Endothelial cell of umbilical vein (primary cell): ENCODE results near the gene HEYL. TPM values are rescaled to one million over a fixed set of nuclear protein-coding genes. Genes with fewer than 3 reads are reported as not detected.

ENCODE experiments used
- BruUV-seq: library from RNA; stranded (reverse); fragments of 400-500 nt; replicated peaks from 2 replicates; lab custom pipeline; 2021; lab: Mats Ljungman, UMichigan
- CTCF ChIA-PET: fragments of 300-600, 350-600 bp; sonication (Branson Sonifier 250); formaldehyde crosslinking; loops from one replicate; lab custom pipeline; 2021; ENCODE audit warnings: antibody characterized with exemption, inconsistent platforms; lab: Charles Lee
- POLR2A ChIA-PET: fragments of 300-600, 350-600 bp; sonication (Branson Sonifier 250); formaldehyde crosslinking; loops from one replicate; lab custom pipeline; 2021; ENCODE audit warnings: antibody characterized with exemption, inconsistent platforms; lab: Charles Lee
- DNase-seq: peaks from one replicate; pipeline ENCODE4 v3.0.0-alpha.2; 2011; ENCODE audit warnings: low read depth, low spot score
- FAIRE-seq: peaks from 2 replicates; lab custom pipeline; 2011; peaks lifted over from hg19 to GRCh38; lab: Jason Lieb, UNC
- H2AFZ ChIP-seq: 2 replicates; pipeline ENCODE4 v1.6.0; 2012; ENCODE audit warnings: low read depth, low read length, control low read depth, inconsistent platforms
- H3K27ac ChIP-seq: 2 replicates; pipeline ENCODE4 v1.5.1; 2011; ENCODE audit warnings: low read depth, mild to moderate bottlenecking, control low read depth, low read length, moderate library complexity; ENCODE audit not compliant: insufficient read depth
- H3K27me3 ChIP-seq, 2 experiments: 2 replicates each; pipeline versions ENCODE4 v1.6.0 to v1.6.1; 2011; ENCODE audit warnings: low read length in 2 of 2, mixed read lengths in 1 of 2; ENCODE audit not compliant: control insufficient read depth in 2 of 2, insufficient read depth in 2 of 2
- H3K36me3 ChIP-seq, 2 experiments: 2 replicates in 1 of 2; 3 replicates in 1 of 2; pipeline ENCODE4 v1.5.1; 2011; ENCODE audit warnings: low read length in 2 of 2, mild to moderate bottlenecking in 1 of 2, moderate library complexity in 1 of 2; ENCODE audit not compliant: control insufficient read depth in 2 of 2, insufficient read depth in 2 of 2; ENCODE audit errors: extremely low read depth in 1 of 2
- H3K4me1 ChIP-seq: 3 replicates; pipeline ENCODE4 v1.5.1; 2011; ENCODE audit warnings: mild to moderate bottlenecking, low read length; ENCODE audit not compliant: control insufficient read depth, insufficient read depth; ENCODE audit errors: extremely low read depth
- H3K4me2 ChIP-seq: 2 replicates; pipeline ENCODE4 v1.6.1; 2011; ENCODE audit warnings: low read length, control low read depth, mixed read lengths; ENCODE audit not compliant: insufficient read depth
- H3K4me3 ChIP-seq, 3 experiments: fragments of 200-600 bp in 1 of 3; sonication (generic), shearing (Covaris generic) in 1 of 3; replicated peaks in 1 of 3; 2 replicates each; pipeline ENCODE4 v1.5.1; 2011 to 2016; ENCODE audit warnings: control low read depth in 3 of 3, low read length in 3 of 3, mild to moderate bottlenecking in 2 of 3, inconsistent platforms in 1 of 3, low read depth in 1 of 3, moderate library complexity in 1 of 3; ENCODE audit not compliant: insufficient read depth in 1 of 3
- H3K79me2 ChIP-seq: 2 replicates; pipeline ENCODE4 v1.6.0; 2012; ENCODE audit warnings: low read length, inconsistent platforms; ENCODE audit not compliant: control insufficient read depth, insufficient read depth
- H3K9ac ChIP-seq: replicated peaks from 2 replicates; pipeline ENCODE3; 2011; ENCODE audit warnings: low read length, control low read depth; ENCODE audit not compliant: insufficient read depth; ENCODE audit errors: extremely low read depth
- H3K9me1 ChIP-seq: replicated peaks from 3 replicates; pipeline ENCODE4 v1.6.0; 2011; ENCODE audit warnings: mild to moderate bottlenecking, low read length; ENCODE audit not compliant: control insufficient read depth, insufficient read depth; ENCODE audit errors: extremely low read depth
- H3K9me3 ChIP-seq: replicated peaks from 2 replicates; pipeline ENCODE4 v1.5.1; 2012; ENCODE audit warnings: low read length, inconsistent platforms; ENCODE audit not compliant: control insufficient read depth, insufficient read depth
- H4K20me1 ChIP-seq: replicated peaks from 2 replicates; pipeline ENCODE3; 2011; ENCODE audit warnings: mild to moderate bottlenecking, low read length; ENCODE audit not compliant: control insufficient read depth, insufficient read depth; ENCODE audit errors: extremely low read depth
- CTCF ChIP-seq, 2 donors: IDR thresholded peaks; 1 replicate in 1 of 2; 2 replicates in 1 of 2; pipeline ENCODE4 v1.5.1; 2011; ENCODE audit warnings: low read length in 2 of 2, mild to moderate bottlenecking in 2 of 2, moderate library complexity in 2 of 2, control low read depth in 1 of 2, inconsistent platforms in 1 of 2, low read depth in 1 of 2; ENCODE audit not compliant: insufficient read depth in 1 of 2; ENCODE audit errors: extremely low read depth in 1 of 2
- GATA2 ChIP-seq: IDR thresholded peaks from 2 replicates; pipeline ENCODE4 v1.7.0; 2011; ENCODE audit warnings: low read depth, mild to moderate bottlenecking, moderate library complexity, mixed read lengths, low read length; ENCODE audit not compliant: insufficient read length, insufficient read depth
- JUN ChIP-seq: IDR thresholded peaks from 2 replicates; pipeline ENCODE4 v1.6.1; 2011; ENCODE audit warnings: borderline replicate concordance, low read depth; ENCODE audit not compliant: insufficient read length, insufficient read depth
- MYC ChIP-seq: IDR thresholded peaks from one replicate; pipeline ENCODE4 v1.6.1; 2011; ENCODE audit warnings: mild to moderate bottlenecking, low read depth, low read length
- POLR2AphosphoS5 ChIP-seq: IDR thresholded peaks from 2 replicates; pipeline ENCODE4 v1.6.1; 2012; ENCODE audit warnings: low read depth, mild to moderate bottlenecking, control low read depth, low read length, moderate library complexity; ENCODE audit not compliant: insufficient read depth
- dilution Hi-C: fragments of 300-500 bp; cut with MboI; formaldehyde crosslinking; loops from one replicate; pipeline ENCODE4 v1.15.0; 2019; ENCODE audit warnings: low sequenced_read_pairs; ENCODE audit not compliant: extremely low pct_ligation_motif_present
- intact Hi-C: fragments of 100-400 bp; cut with micrococcal nuclease; formaldehyde crosslinking; loops from one replicate; pipeline ENCODE4 v1.10.0; 2022
- polyA plus RNA-seq, 4 experiments: library from polyadenylated mRNA; depleted of rRNA in 3 of 4; stranded (reverse) in 3 of 4; unstranded in 1 of 4; fragments of >200 nt; gene quantifications; 2 replicates each; pipeline versions ENCODE4 v1.2.1 to v1.2.3, GENCODE V29; 2011 to 2012; ENCODE audit warnings: missing spikeins in 1 of 4
- total RNA-seq: library from RNA; stranded (reverse); gene quantifications from 2 replicates; pipeline ENCODE4 v1.2.3, GENCODE V29; 2021

Gene HEYL
- total and polyA plus RNA-seq, 2 donors (not counting 3 experiments of a cell fraction or from before 2014, with no cell fraction given) = not detected

- dilution Hi-C loops = no loop called here
Measured at GRCh38 chr1:39596163-39596562, 43.3 kb downstream of the HEYL start.

More at GRCh38 chr1:39596163-39596562, 43.3 kb downstream of the HEYL start:
- H3K4me1 ChIP-seq = no peaks in the 10 kb centered on the region
- H3K79me2 ChIP-seq = no peaks in the 10 kb centered on the region
- H2AFZ ChIP-seq = no peak overlapping the region
- FAIRE-seq (no peak), DNase-seq (no peak)
- no peaks in the 10 kb centered on the region for H3K9me3 ChIP-seq
- H3K27me3 ChIP-seq = peaks cover 5 to 9% of the 10 kb centered on the region in 2 experiments
- no peaks in the 10 kb centered on the region for H3K9me1 ChIP-seq
- H3K9ac ChIP-seq = no peak overlapping the region
- no TSS peak for BruUV-seq
- intact Hi-C loops = no loop called here
- TF ChIP-seq MYC (no peak), CTCF (IDR thresholded peaks at IDR 0.05; ENCODE audit: extremely low read depth in 1 of 2, insufficient read depth in 1 of 2, low read depth in 1 of 2, low read length in 2 of 2) (no peak), JUN (no peak), POLR2AphosphoS5 (no peak), GATA2 (no peak)
- CTCF ChIA-PET = interaction anchor here (1.4 to 3.4 kb wide), 3 partner anchors 10 to 57 kb away, joined by 3 to 19 read pairs (median 4); no protein-coding TSS in a partner anchor
- H3K36me3 ChIP-seq = no peaks in the 10 kb centered on the region
- H3K4me2 ChIP-seq = no peak overlapping the region
- POLR2A ChIA-PET = no interaction called here
- H4K20me1 ChIP-seq = no peaks in the 10 kb centered on the region
- H3K4me3 ChIP-seq = no peak overlapping the region
- H3K27ac ChIP-seq = no peak overlapping the region
